HepG2 (cell line): ENCODE results near the gene SLC5A4.

Experiments used
- ESRRA ChIP-seq: sonication (generic); formaldehyde crosslinking; IDR thresholded peaks from 2 replicates; pipeline ENCODE4 v1.5.1; 2020; ENCODE audit warnings: mild to moderate bottlenecking, low read depth, missing genetic modification reagents
- KDM1A ChIP-seq: IDR thresholded peaks from 2 replicates; pipeline ENCODE4 v1.6.1; 2016; ENCODE audit warnings: missing compliant biosample characterization
- REPIN1 ChIP-seq: sonication (generic); formaldehyde crosslinking; IDR thresholded peaks from 2 replicates; pipeline ENCODE4 v1.8.0; 2022; ENCODE audit warnings: missing genetic modification reagents, low read depth, mild to moderate bottlenecking, borderline replicate concordance
- ZBTB8A ChIP-seq: sonication (generic); formaldehyde crosslinking; IDR thresholded peaks from 2 replicates; pipeline ENCODE4 v1.4.0; 2020; ENCODE audit warnings: mild to moderate bottlenecking, low read depth, missing genetic modification reagents, borderline replicate concordance
- TF ChIP-seq, protein P1 (sequence below): sonication (generic); formaldehyde crosslinking; IDR thresholded peaks from 2 replicates; pipeline ENCODE4 v1.5.1; 2020; ENCODE audit warnings: missing genetic modification reagents, mild to moderate bottlenecking, borderline replicate concordance
- TF ChIP-seq, protein P2 (sequence below): sonication (generic); formaldehyde crosslinking; IDR thresholded peaks from 2 replicates; pipeline ENCODE4 v1.5.0; 2020; ENCODE audit warnings: mild to moderate bottlenecking, missing genetic modification reagents, moderate library complexity

DNA sequence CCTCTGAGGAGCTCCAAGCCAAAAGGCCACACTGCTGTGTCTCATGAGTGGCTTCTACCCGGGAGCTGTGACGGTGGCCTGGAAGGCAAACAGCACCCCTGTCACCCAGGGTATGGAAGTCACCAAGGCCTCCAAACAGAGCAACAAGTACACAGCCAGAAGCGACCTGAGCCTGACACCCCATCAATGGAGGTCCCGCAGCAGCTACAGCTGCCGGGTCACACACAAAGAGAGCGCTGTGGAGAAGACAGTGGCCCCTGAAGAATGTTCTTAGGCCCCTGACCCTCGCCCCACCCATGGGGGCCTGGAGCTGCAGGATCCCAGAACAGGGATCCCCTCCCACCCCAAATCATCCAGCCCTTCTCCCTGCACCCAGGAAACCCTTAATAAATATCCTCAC, 55.2 kb downstream of the SLC5A4 start:
- TF ChIP-seq, protein P1, sequence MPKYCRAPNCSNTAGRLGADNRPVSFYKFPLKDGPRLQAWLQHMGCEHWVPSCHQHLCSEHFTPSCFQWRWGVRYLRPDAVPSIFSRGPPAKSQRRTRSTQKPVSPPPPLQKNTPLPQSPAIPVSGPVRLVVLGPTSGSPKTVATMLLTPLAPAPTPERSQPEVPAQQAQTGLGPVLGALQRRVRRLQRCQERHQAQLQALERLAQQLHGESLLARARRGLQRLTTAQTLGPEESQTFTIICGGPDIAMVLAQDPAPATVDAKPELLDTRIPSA (CRISPR knock-in tag), result no peak
- no peak for TF ChIP-seq ZBTB8A (CRISPR knock-in tag)
- TF ChIP-seq, protein P2, sequence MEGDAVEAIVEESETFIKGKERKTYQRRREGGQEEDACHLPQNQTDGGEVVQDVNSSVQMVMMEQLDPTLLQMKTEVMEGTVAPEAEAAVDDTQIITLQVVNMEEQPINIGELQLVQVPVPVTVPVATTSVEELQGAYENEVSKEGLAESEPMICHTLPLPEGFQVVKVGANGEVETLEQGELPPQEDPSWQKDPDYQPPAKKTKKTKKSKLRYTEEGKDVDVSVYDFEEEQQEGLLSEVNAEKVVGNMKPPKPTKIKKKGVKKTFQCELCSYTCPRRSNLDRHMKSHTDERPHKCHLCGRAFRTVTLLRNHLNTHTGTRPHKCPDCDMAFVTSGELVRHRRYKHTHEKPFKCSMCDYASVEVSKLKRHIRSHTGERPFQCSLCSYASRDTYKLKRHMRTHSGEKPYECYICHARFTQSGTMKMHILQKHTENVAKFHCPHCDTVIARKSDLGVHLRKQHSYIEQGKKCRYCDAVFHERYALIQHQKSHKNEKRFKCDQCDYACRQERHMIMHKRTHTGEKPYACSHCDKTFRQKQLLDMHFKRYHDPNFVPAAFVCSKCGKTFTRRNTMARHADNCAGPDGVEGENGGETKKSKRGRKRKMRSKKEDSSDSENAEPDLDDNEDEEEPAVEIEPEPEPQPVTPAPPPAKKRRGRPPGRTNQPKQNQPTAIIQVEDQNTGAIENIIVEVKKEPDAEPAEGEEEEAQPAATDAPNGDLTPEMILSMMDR, result no peak
- no peak for TF ChIP-seq KDM1A
- no peak for TF ChIP-seq REPIN1 (CRISPR knock-in tag)
- no peak for TF ChIP-seq ESRRA
